ENCODE results near the gene TNP2.

The TNP2 gene

DNA sequence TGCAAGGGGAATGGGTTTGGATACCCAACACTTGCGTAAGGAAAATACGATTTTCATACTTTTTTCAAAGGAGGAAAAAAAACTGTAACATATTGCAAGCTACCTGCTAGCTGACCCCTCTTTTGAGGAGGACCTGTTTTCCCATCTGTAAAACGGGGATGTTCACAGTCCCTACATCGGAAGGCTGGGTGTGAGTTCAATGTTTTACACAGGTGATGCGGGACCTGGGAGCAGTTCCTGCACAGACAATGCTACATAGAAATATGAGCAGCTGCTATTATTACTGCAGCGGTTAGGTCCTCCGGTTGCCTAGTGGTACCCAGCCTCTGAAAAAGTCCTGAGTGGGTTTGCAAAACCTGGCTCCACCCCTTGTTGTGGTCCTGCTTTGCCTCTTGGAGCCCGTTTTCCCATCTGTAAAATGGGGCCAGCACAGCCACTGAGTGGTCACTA lies 16.6 kb downstream of the TNP2 start:
- Histone ChIP-seq H3K27me3 (ENCODE audit: insufficient read depth, low read depth, severe bottlenecking) (no peaks in the 10 kb centered on the region), H3K27ac (no peak overlapping the region), H3K4me3 (ENCODE audit: low read depth, low read length) (no peak overlapping the region), H3K36me3 (no peaks in the 10 kb centered on the region; the same call in 1 of the 2 replicates), H3K9me3 (ENCODE audit: severe bottlenecking) (no peaks in the 10 kb centered on the region)
- TF ChIP-seq CTCF (IDR thresholded peaks at IDR 0.05; ENCODE audit: low read depth, low read length): no peak
- DNase-seq: no peak

- no peaks in the 10 kb centered on the region; the same call in 1 of the 2 replicates for H3K36me3 ChIP-seq
- no peak for DNase-seq
- no peak overlapping the region for H3K27ac ChIP-seq
- no peak overlapping the region for H3K4me3 ChIP-seq (ENCODE audit: low read depth, low read length)
- H3K27me3 ChIP-seq (ENCODE audit: insufficient read depth, low read depth, severe bottlenecking): no peaks in the 10 kb centered on the region
- H3K9me3 ChIP-seq (ENCODE audit: severe bottlenecking): no peaks in the 10 kb centered on the region
- no peak for TF ChIP-seq CTCF (IDR thresholded peaks at IDR 0.05; ENCODE audit: low read depth, low read length)
These were observed 17.3 kb downstream of the TNP2 start for GRCh38 chr16:11251525-11252481.

DNA sequence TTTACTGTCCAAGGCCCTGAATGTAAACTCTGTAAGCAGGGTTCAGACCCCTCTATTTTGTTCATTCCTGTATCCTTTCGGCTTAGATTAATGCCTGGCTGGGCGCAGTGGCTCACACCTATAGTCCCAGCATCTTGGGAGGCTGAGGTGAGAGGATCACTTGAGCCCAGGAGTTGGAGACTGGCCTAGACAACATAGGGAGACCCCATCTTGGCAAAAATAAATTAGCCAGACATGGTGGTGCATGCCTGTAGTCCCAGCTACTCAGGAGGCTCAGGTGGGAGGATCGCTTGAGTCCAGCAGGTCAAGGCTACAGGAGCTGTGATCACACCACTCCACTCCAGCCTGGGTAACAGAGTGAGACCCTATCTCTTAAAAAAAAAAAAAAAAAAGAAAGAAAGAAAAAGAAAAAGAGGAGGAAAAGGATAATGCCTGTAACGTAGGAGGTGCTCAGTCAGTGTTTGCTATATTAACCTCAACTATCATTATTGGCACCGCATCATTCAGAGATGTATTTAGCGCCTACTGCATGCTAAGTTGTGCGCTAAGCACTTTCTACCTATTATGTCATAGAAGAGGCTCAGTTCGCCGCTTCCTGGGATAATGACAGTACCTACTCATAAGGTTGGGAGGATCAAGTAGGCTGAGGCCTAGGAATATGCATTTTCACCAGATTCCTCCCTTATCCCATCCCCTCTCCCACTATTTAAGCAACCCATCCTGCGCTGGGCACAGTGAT lies 18.2 kb downstream of the TNP2 start:
- no peak overlapping the region for H3K27ac ChIP-seq
- TF ChIP-seq CTCF (IDR thresholded peaks at IDR 0.05; ENCODE audit: low read depth, low read length): no peak
- H3K9me3 ChIP-seq (ENCODE audit: severe bottlenecking): no peaks in the 10 kb centered on the region
- H3K27me3 ChIP-seq (ENCODE audit: insufficient read depth, low read depth, severe bottlenecking): no peaks in the 10 kb centered on the region
- H3K4me3 ChIP-seq (ENCODE audit: low read depth, low read length): no peak overlapping the region
- DNase-seq: no peak
- no peaks in the 10 kb centered on the region; the same call in 1 of the 2 replicates for H3K36me3 ChIP-seq

GRCh38 chr16:11250091-11250785 lies 18.9 kb downstream of the TNP2 start:
- H3K27me3 ChIP-seq (ENCODE audit: insufficient read depth, low read depth, severe bottlenecking): no peaks in the 10 kb centered on the region
- no peaks in the 10 kb centered on the region for H3K9me3 ChIP-seq (ENCODE audit: severe bottlenecking)
- DNase-seq: no peak
- TF ChIP-seq CTCF (IDR thresholded peaks at IDR 0.05; ENCODE audit: low read depth, low read length): no peak
- H3K36me3 ChIP-seq: no peaks in the 10 kb centered on the region; the same call in 1 of the 2 replicates
- no peak overlapping the region for H3K4me3 ChIP-seq (ENCODE audit: low read depth, low read length)
- no peak overlapping the region for H3K27ac ChIP-seq

- Histone ChIP-seq H3K9me3 (ENCODE audit: severe bottlenecking) (no peaks in the 10 kb centered on the region), H3K36me3 (no peaks in the 10 kb centered on the region; the same call in 1 of the 2 replicates)
These were observed 19.7 kb downstream of the TNP2 start for GRCh38 chr16:11249233-11250061.

More at GRCh38 chr16:11249233-11250061, 19.7 kb downstream of the TNP2 start:
- Histone ChIP-seq H3K27me3 (ENCODE audit: insufficient read depth, low read depth, severe bottlenecking) (no peaks in the 10 kb centered on the region), H3K27ac (no peak overlapping the region), H3K4me3 (ENCODE audit: low read depth, low read length) (no peak overlapping the region)
- no peak for TF ChIP-seq CTCF (IDR thresholded peaks at IDR 0.05; ENCODE audit: low read depth, low read length)
- no peak for DNase-seq

Data from WERI-Rb-1 (cell line).